ENCODE data around the gene PTPRU.

- TF ChIP-seq, protein P1, sequence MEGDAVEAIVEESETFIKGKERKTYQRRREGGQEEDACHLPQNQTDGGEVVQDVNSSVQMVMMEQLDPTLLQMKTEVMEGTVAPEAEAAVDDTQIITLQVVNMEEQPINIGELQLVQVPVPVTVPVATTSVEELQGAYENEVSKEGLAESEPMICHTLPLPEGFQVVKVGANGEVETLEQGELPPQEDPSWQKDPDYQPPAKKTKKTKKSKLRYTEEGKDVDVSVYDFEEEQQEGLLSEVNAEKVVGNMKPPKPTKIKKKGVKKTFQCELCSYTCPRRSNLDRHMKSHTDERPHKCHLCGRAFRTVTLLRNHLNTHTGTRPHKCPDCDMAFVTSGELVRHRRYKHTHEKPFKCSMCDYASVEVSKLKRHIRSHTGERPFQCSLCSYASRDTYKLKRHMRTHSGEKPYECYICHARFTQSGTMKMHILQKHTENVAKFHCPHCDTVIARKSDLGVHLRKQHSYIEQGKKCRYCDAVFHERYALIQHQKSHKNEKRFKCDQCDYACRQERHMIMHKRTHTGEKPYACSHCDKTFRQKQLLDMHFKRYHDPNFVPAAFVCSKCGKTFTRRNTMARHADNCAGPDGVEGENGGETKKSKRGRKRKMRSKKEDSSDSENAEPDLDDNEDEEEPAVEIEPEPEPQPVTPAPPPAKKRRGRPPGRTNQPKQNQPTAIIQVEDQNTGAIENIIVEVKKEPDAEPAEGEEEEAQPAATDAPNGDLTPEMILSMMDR (IDR thresholded peaks at IDR 0.05 in 4 of 5, conservative IDR thresholded peaks at IDR 0.05 in 1 of 5) = no peak
- TF ChIP-seq POLR2A (IDR thresholded peaks at IDR 0.05) = no peak
These were observed 34.7 kb downstream of the PTPRU start for GRCh38 chr1:29270929-29271521.

All from gastrocnemius medialis (tissue), 4 donors.